ENCODE data around the gene NLRX1.

DNA sequence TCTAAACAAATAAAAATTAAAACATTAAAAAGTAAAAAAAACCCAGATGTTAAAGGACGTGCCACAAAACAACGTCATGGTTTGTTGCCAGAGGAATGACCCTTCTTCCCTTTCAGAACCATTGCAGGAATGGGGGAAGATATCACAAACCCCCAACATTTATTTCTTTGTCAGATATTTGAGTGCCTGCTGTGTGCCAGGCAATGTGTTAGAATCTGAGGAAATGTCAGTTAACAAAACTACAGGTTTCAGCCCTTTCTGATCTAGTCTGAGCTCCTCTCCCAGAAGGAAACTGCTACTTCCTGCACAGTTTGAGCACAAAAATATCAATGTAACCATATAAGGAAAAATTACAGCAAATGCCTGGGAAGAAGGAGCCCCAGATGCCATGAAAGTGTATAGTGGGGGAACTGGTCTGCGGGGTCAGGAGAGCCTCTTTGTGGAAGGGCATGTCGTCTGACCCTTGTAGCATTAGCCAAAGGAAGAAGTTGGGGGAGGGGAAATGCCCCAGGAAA is 9.7 kb downstream of the NLRX1 start:
- no peak for TF ChIP-seq EZH2 (IDR thresholded peaks at IDR 0.05; ENCODE audit: borderline replicate concordance, low read length)
- TF ChIP-seq, protein P1, sequence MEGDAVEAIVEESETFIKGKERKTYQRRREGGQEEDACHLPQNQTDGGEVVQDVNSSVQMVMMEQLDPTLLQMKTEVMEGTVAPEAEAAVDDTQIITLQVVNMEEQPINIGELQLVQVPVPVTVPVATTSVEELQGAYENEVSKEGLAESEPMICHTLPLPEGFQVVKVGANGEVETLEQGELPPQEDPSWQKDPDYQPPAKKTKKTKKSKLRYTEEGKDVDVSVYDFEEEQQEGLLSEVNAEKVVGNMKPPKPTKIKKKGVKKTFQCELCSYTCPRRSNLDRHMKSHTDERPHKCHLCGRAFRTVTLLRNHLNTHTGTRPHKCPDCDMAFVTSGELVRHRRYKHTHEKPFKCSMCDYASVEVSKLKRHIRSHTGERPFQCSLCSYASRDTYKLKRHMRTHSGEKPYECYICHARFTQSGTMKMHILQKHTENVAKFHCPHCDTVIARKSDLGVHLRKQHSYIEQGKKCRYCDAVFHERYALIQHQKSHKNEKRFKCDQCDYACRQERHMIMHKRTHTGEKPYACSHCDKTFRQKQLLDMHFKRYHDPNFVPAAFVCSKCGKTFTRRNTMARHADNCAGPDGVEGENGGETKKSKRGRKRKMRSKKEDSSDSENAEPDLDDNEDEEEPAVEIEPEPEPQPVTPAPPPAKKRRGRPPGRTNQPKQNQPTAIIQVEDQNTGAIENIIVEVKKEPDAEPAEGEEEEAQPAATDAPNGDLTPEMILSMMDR (IDR thresholded peaks at IDR 0.05; ENCODE audit: low read length) = no peak
